ENCODE measurements around the gene SNRPB2. TPM values are rescaled to one million over a fixed set of nuclear protein-coding genes. Genes with fewer than 3 reads are reported as not detected.
A peak's percentile ranks its signal among the peaks of the same experiment; 100 is the strongest.

SNRPB2 gene
- total RNA-seq, 1 donor from 2014 or later: 94.7 TPM

- Mint-ChIP-seq H3K4me3 (no peak overlapping the region), H3K27ac (ENCODE audit: unreplicated experiment) (no peak overlapping the region), H3K9me3 (no peaks in the 10 kb centered on the region), H3K27me3 (ENCODE audit: low read depth) (no peaks in the 10 kb centered on the region), H3K36me3 (ENCODE audit: low read depth) (no peaks in the 10 kb centered on the region), H3K4me1 (peaks cover 6% of the 10 kb centered on the region)
- DNase-seq (ENCODE audit: low read depth, low spot score): no peak
- no peak for TF ChIP-seq CTCF (conservative IDR thresholded peaks at IDR 0.05)
Observed at GRCh38 chr20:16692442-16692841, 37.4 kb upstream of the SNRPB2 start.

- TF ChIP-seq CTCF (conservative IDR thresholded peaks at IDR 0.05): no peak
- no peaks in the 10 kb centered on the region for H3K9me3 Mint-ChIP-seq
- peaks cover 6% of the 10 kb centered on the region for H3K4me1 Mint-ChIP-seq
- no peaks in the 10 kb centered on the region for H3K27me3 Mint-ChIP-seq (ENCODE audit: low read depth)
- DNase-seq (ENCODE audit: low read depth, low spot score): no peak
- no peaks in the 10 kb centered on the region for H3K36me3 Mint-ChIP-seq (ENCODE audit: low read depth)
- H3K27ac Mint-ChIP-seq (ENCODE audit: unreplicated experiment): no peak overlapping the region
- H3K4me3 Mint-ChIP-seq: no peak overlapping the region
Observed at GRCh38 chr20:16693278-16693677, 36.5 kb upstream of the SNRPB2 start.

- Mint-ChIP-seq H3K4me3 (no peak overlapping the region), H3K36me3 (ENCODE audit: low read depth) (no peaks in the 10 kb centered on the region), H3K27me3 (ENCODE audit: low read depth) (no peaks in the 10 kb centered on the region), H3K4me1 (peaks cover 8% of the 10 kb centered on the region), H3K27ac (ENCODE audit: unreplicated experiment) (no peak overlapping the region), H3K9me3 (no peaks in the 10 kb centered on the region)
- DNase-seq (ENCODE audit: low read depth, low spot score): no peak
- TF ChIP-seq CTCF (conservative IDR thresholded peaks at IDR 0.05): no peak
Observed at GRCh38 chr20:16694161-16694560, 35.7 kb upstream of the SNRPB2 start.

GRCh38 chr20:16695628-16696027 is 34.2 kb upstream of the SNRPB2 start:
- DNase-seq (ENCODE audit: low read depth, low spot score): no peak
- no peaks in the 10 kb centered on the region for H3K27me3 Mint-ChIP-seq (ENCODE audit: low read depth)
- no peak overlapping the region for H3K27ac Mint-ChIP-seq (ENCODE audit: unreplicated experiment)

GRCh38 chr20:16699293-16699692 is 30.5 kb upstream of the SNRPB2 start:
- no peaks in the 10 kb centered on the region for H3K36me3 Mint-ChIP-seq (ENCODE audit: low read depth)
- no peak overlapping the region for H3K27ac Mint-ChIP-seq (ENCODE audit: unreplicated experiment)
- no peak for TF ChIP-seq CTCF (conservative IDR thresholded peaks at IDR 0.05)
- H3K4me1 Mint-ChIP-seq: peaks cover 8% of the 10 kb centered on the region
- no peak for DNase-seq (ENCODE audit: low read depth, low spot score)
- no peaks in the 10 kb centered on the region for H3K9me3 Mint-ChIP-seq
- no peak overlapping the region for H3K4me3 Mint-ChIP-seq
- H3K27me3 Mint-ChIP-seq (ENCODE audit: low read depth): no peaks in the 10 kb centered on the region

More at GRCh38 chr20:16695628-16696027, 34.2 kb upstream of the SNRPB2 start:
- Mint-ChIP-seq H3K4me1 (peaks cover 11% of the 10 kb centered on the region), H3K9me3 (no peaks in the 10 kb centered on the region), H3K4me3 (no peak overlapping the region), H3K36me3 (ENCODE audit: low read depth) (no peaks in the 10 kb centered on the region)
- TF ChIP-seq CTCF (conservative IDR thresholded peaks at IDR 0.05): no peak

GRCh38 chr20:16701296-16701695 is 28.5 kb upstream of the SNRPB2 start:
- no peaks in the 10 kb centered on the region for H3K27me3 Mint-ChIP-seq (ENCODE audit: low read depth)
- peaks cover 8% of the 10 kb centered on the region for H3K36me3 Mint-ChIP-seq (ENCODE audit: low read depth)
- H3K27ac Mint-ChIP-seq (ENCODE audit: unreplicated experiment): no peak overlapping the region
- peaks cover 4% of the 10 kb centered on the region for H3K4me1 Mint-ChIP-seq
- peaks cover 6% of the 10 kb centered on the region for H3K9me3 Mint-ChIP-seq
- no peak overlapping the region for H3K4me3 Mint-ChIP-seq
- DNase-seq (ENCODE audit: low read depth, low spot score): no peak
- TF ChIP-seq CTCF (conservative IDR thresholded peaks at IDR 0.05): peak; percentile 41

Data from neural crest cell (in vitro differentiated cells).